GM08714 (cell line): ENCODE results near the gene TUBA1B.

Source experiments
- H3K4me3 ChIP-seq: fragments of 200-500 bp; sonication (Bioruptor generic); 2 replicates; pipeline ENCODE4 v1.5.1; 2014; ENCODE audit warnings: mild to moderate bottlenecking, low read length, inconsistent platforms
- ZNF274 ChIP-seq: IDR thresholded peaks from 2 replicates; pipeline ENCODE4 v1.6.1; 2012; ENCODE audit warnings: mild to moderate bottlenecking, low read depth, low read length

The TUBA1B gene

GRCh38 chr12:49108958-49109404, 22.2 kb downstream of the TUBA1B start:
- H3K4me3 ChIP-seq = no peak overlapping the region; the same call in 1 of the 2 replicates
- no peak for TF ChIP-seq ZNF274

GRCh38 chr12:49105504-49106084, 25.6 kb downstream of the TUBA1B start:
- no peak for TF ChIP-seq ZNF274
- no peak overlapping the region for H3K4me3 ChIP-seq

GRCh38 chr12:49104822-49105221, 26.4 kb downstream of the TUBA1B start:
- no peak overlapping the region for H3K4me3 ChIP-seq
- no peak for TF ChIP-seq ZNF274

- TF ChIP-seq ZNF274 = no peak
- H3K4me3 ChIP-seq = no peak overlapping the region
Observed at GRCh38 chr12:49100380-49100779, 30.8 kb downstream of the TUBA1B start.

GRCh38 chr12:49098703-49099102, 32.5 kb downstream of the TUBA1B start:
- no peak for TF ChIP-seq ZNF274
- no peak overlapping the region for H3K4me3 ChIP-seq

GRCh38 chr12:49098035-49098451, 33.2 kb downstream of the TUBA1B start:
- no peak for TF ChIP-seq ZNF274
- H3K4me3 ChIP-seq = no peak overlapping the region

- no peak overlapping the region for H3K4me3 ChIP-seq
- TF ChIP-seq ZNF274 = no peak
Observed at GRCh38 chr12:49097381-49097780, 33.8 kb downstream of the TUBA1B start.

GRCh38 chr12:49094975-49095365, 36.2 kb downstream of the TUBA1B start:
- no peak for TF ChIP-seq ZNF274
- no peak overlapping the region for H3K4me3 ChIP-seq

GRCh38 chr12:49094160-49094974, 36.8 kb downstream of the TUBA1B start, which contains the start of gene DHH:
Gene DHH, minus strand, starts transcription at chr12:49094801. Its CDS starts 289 bp downstream, at chr12:49094512.
- TF ChIP-seq ZNF274 = no peak
- no peak within 1 kb of the TSS for H3K4me3 ChIP-seq

- H3K4me3 ChIP-seq = no peak overlapping the region
- TF ChIP-seq ZNF274 = no peak
Observed at GRCh38 chr12:49093792-49094159, 37.4 kb downstream of the TUBA1B start.

- no peak overlapping the region for H3K4me3 ChIP-seq
- no peak for TF ChIP-seq ZNF274
Observed at GRCh38 chr12:49092816-49093406, 38.3 kb downstream of the TUBA1B start.

- H3K4me3 ChIP-seq = no peak overlapping the region; the same call in 1 of the 2 replicates
- no peak for TF ChIP-seq ZNF274
Observed at GRCh38 chr12:49092086-49092815, 38.9 kb downstream of the TUBA1B start.

- no peak overlapping the region; the same call in 1 of the 2 replicates for H3K4me3 ChIP-seq
- no peak for TF ChIP-seq ZNF274
Observed at GRCh38 chr12:49091836-49092085, 39.4 kb downstream of the TUBA1B start.

- H3K4me3 ChIP-seq = no peak overlapping the region
Observed at GRCh38 chr12:49091056-49091835, 39.9 kb downstream of the TUBA1B start.

More at GRCh38 chr12:49091056-49091835, 39.9 kb downstream of the TUBA1B start:
- no peak for TF ChIP-seq ZNF274
